ENCODE results near the gene MTG1.
"Not testable (repeated sequence)": the region's sequence is repeated elsewhere in the genome, so short reads cannot be mapped to it uniquely, and the experiment has no call there.

The MTG1 gene

DNA sequence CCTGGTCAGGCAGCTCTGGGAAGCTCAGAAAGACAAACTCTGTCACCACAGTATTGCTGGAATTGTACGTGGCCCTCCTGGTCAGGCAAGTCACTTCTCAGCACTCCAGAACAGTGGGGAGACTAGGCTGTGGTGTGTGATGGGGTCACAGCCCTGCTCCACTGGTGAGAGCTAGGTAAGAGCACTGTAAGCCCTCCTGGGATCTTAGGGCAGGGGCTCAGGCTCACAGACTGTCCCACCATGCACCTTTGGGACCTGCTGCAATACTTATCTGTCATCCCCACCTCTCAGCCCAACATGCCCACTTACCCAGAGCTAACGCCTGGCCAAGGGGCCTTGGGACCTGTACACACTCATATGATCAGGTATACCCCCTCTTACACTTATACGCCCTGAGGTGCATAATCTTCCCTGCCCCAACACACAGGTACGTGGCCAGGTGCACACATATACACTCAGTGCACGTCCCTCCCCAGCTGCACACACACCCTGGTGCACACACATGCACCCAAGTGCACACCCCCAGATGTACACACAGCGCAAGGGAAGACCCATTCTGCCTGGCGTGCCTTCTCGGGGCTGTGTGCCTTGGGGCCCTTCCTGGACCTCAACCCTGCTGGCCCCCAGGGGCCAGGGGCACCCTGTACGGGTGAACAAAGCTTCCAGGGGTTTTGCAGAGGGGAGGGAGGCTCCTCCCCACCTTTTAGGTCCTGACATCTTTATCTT is 38.1 kb downstream of the MTG1 start:
- not testable (repeated sequence) for DNase-seq

DNA sequence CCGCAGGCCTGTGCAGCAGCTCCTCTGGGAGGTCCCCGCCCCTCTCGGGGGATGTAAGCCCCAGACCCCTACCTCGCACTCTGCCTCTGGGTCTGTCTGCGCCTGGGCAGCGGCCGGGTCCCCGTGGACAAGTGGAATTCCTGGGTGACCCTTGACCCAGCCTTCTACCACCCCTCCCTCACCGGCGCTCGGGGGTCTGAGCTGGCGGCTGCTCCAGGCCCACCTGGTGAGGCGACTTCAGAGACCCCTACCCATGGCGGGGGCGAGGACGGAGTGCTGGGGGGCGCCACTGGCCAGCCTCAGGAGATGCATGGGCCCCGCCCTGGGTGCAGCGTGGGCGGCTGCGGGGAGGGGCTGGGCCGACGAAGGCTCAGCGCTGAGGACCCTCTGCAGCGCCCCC is 38.8 kb downstream of the MTG1 start:
- DNase-seq = not testable (repeated sequence)

DNA sequence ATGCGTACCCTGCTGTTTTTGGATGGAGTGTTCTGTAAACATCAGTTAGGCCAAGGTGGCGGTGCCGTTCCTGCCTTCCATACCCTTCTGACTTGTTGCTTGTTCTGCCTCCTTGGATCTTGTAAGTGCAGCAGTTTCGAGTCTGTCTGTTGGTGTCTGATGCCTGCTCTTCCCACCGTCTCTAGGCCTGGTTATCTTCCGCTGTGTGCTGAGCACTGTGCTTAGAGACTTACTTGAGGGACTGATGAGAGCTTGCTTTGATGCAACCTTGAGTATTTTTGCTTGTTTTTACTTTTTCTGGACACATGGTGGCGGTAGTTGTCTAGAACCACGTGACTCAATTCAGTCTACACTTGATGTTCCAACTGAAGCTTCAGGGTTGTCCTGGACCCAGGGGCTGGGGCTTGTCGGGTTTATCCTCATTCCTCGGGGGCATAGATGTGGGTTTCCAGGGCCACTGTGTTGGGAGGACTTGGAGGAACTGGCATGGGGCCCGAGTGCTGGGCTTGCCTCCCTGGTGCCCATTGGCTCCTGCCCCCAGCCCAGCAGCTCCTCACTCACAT is 44.8 kb downstream of the MTG1 start:
- DNase-seq = no peak

DNA sequence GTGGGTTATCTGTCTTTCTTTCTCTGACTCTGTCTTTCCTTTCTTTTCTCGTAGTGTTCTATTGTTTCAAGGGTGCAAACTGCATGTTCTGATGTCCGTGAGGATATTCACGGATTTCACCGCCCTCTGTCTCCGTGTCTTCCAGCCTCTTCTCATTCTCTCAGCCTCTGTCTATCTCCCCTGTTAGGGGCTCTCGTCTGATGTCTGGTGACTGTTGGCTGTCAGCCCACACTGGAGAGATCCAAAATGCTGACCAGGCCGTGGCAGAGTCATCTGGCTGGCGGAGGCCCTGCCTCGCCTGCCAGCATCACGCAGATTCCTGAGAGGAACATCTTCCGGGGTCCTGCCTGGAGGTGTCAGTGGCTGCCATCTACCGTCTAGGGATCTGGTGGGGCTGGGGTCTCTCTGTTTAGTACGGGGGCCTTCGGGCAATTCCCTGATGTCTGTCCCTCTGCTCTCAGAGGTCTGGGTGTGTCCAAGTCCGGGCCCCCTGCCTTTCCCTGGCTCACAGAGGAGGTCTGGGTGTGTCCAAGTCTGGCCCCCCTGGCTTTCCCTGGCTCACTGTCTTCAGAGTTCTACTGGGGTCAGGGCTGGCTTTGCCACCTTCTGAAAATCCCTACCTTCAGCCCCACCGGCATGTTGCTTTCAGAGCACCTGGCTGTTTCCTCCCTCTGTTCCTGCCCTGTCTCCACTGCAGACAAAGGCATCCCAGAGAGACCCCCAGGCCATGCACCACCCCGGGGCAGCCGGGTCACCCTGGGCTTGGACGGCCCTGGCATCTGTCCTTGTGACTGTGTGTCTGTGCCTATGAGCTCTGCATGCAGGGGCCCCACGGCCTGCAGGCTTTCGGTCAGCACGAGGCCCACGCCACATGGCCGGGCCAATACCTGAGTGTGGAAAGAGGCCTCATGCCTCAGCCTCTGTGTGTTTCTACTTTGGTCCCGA is 45.8 kb downstream of the MTG1 start:
- DNase-seq = no peak

DNA sequence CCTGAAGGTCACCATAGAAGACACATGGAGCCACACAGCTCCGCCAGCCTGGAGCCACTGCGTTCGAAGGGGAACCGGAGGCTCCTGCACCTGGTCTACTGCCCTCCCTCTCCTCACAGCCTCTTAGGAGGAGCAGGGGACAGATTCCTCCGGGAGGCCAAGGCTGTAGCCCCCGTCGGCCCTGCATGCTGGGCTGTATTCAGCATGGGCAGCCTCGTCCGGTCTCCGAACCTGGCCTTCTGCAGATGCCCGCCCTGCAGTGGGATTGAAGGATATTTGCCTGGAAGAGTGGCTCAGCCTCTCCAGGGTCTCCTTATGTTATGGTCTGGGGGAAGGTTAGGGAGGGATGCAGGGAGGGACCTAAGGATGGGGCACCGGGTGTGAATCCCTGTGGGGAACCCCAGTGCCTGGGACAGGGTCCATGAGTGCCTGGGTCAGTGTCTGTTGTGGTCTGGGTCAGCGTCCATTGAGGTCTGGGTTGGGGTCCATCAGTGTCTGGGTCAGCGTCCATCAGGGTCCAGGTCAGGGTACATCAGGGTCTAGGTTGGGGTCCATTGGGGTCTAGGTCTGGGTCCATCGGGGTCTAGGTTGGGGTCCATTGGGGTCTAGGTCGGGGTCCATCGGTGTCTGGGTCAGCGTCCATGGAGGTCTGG is 46.8 kb downstream of the MTG1 start:
- no peak for DNase-seq

DNA sequence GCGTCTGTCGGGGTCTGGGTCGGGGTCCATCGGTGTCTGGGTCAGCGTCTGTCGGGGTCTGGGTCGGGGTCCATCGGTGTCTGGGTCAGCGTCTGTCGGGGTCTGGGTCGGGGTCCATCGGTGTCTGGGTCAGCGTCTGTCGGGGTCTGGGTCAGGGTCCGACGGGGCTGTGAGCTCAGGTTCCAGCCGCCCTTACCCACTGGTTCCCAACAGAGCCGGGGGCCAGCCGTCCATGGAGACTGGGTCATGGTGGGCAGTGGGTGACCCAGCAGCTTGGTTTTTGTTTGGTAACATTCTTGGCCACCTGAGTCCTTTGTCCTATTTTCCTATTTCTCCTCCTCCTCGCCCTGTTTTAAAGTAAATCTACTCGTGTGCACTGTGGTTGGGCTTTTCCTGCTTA is 47.4 kb downstream of the MTG1 start:
- not testable (repeated sequence) for DNase-seq

DNA sequence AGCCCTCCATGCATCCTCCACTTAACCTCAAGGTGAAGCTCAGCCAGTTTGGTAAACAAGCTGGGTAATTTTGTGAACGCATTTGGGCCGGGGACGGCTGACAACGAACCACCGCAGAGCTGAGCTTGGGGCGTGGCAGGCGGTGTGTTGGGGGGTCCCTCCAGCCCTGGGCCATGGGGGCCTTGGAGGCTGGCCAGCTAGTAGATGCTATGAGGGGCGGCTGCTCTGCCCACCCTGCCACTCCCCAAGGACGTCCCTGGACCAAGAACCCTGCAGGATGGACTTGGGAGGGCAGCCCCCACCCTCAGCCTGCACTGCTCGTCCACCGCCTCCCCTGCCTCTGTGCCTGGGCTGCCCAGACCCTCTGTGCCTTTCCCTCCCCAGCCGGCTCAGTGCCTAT is 47.8 kb downstream of the MTG1 start:
- DNase-seq = no peak

DNA sequence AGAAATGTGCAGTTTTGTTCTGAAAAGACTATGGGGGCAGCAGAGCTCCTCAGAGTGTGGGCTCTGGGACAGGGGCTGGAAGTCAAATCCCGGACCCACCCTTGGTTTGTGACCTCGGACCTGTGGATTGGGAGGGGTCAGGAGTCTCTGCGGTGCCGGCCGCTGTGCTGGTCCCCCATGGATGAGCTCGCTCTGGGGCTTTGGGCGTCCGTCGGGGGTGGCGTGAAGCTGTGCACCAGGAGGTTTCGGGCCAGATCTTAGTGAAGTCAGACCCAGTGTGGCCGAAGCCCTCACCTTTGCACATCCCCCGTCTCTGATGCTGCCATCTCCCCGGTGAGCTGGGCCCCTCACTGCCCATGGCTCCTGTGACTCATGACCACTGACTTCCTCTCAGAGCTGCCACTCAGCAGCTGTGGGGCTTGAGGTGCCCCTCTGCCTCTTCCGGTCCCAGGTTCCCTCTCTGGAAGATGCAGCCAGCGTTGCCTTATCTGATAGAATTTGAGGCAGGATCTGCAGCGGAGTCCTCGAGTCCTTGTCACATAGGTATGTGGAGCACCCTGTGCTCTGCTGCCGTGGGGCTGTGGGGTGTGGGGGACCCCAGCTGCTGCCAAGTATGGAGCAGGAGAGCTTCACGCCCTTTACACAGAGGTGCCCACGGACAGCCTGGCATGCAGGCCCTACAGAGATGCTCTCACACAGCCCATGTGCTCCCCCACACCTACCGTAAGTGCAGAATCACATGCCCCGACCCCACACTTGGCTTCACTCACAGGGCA is 48.4 kb downstream of the MTG1 start:
- no peak for DNase-seq

DNA sequence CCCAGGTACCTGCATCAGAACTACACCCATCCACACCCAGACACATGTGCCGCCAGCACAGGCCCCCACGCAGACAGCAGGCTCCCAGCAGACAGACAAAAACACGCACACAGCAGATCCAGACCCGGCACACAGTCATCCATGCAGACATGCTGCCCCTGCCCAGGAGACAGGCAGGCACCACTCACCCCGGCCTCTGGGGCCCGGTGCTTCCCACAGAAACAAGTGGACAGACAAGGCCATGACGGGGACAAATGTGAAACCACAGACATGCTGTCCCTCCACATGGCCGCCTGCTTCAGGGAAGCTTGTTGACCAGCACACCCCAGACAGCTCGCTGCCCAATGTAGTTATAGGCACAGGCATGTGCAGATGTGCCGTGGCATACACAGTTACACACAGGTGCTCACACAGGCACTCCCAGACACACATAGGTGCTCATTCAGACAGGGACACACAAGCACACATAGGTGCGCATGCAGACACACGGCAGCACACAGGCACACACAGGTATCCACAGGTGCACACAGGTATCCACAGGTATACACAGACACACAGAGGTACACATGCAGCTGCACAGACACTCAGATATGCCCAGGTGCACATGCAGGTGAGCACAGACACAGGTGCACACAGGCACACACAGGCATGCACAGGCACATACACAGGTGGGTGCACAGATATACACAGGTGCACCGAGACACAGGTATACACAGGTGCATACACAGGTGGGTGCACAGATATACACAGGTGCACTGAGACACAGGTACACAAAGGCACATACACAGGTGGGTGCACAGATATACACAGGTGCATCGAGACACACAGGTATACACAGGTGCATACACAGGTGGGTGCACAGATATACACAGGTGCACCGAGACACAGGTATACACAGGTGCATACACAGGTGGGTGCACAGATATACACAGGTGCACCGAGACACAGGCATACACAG is 49.3 kb downstream of the MTG1 start:
- no peak for DNase-seq

DNA sequence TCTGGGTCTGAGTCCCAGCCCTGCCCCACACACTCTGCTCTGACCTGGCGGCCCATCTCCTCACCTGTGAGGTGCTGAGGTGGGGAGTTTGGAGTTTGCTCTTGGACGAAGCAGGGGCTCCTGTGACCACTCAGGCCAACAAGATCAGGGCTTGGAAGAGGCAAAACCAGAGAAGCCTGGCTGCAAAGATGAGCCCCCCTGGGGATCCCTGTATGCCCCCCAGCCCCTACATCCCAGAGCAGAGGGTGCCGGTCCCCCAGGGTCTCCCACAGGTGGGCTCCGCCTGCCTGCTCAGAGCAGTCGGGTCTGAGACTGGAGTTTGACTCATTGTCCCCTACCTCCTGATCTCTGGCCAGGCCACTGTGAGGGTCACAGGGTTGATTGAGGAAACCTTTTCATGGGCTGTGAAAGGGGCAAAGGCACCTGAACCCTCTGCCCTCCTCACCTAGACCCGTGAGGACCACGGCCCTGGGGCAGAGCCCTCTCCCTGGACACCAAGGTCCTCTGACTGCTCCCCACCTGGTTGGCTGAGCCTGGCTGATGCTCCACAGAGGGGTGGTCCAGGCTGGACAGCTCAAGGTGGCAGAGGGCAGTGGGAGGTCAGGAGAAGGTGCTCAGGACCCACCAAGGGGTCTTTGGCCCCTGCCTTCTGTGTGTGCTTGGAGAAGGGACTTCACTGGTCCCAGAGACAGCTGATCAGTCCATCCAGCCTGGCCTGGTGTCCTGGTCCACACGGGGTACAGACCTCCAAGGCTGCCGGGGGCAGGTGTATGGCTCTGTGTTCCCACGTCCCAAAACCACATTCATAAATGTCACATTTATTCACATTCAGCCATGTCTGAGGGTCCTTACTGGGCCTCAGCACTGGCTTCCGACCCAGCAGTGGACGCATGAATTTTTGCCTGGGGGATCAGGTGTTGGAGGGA is 50.6 kb downstream of the MTG1 start:
- no peak for DNase-seq

DNA sequence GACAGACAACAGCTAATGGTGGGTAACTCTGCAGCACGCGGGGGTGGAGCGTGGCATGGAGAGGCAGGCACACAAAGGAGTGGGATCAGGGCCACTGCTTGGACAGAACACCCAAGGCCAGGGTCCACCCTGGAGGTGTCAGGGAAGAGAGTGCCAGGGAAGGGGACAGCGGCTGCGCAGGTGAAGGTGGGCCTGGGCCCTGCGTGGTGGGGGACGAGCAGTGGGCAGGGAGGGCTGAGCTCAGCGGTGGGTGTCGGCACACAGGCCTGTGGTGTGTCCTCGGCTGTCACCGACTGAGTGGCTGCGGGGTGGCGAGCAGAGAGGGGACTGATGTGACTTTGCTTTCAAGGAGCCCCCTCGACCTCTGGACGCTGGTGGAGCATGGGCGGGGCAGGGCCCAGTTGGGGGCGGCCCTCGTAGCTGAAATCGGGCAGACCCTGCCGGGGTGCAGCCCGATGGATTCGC is 51.3 kb downstream of the MTG1 start:
- DNase-seq = no peak

DNA sequence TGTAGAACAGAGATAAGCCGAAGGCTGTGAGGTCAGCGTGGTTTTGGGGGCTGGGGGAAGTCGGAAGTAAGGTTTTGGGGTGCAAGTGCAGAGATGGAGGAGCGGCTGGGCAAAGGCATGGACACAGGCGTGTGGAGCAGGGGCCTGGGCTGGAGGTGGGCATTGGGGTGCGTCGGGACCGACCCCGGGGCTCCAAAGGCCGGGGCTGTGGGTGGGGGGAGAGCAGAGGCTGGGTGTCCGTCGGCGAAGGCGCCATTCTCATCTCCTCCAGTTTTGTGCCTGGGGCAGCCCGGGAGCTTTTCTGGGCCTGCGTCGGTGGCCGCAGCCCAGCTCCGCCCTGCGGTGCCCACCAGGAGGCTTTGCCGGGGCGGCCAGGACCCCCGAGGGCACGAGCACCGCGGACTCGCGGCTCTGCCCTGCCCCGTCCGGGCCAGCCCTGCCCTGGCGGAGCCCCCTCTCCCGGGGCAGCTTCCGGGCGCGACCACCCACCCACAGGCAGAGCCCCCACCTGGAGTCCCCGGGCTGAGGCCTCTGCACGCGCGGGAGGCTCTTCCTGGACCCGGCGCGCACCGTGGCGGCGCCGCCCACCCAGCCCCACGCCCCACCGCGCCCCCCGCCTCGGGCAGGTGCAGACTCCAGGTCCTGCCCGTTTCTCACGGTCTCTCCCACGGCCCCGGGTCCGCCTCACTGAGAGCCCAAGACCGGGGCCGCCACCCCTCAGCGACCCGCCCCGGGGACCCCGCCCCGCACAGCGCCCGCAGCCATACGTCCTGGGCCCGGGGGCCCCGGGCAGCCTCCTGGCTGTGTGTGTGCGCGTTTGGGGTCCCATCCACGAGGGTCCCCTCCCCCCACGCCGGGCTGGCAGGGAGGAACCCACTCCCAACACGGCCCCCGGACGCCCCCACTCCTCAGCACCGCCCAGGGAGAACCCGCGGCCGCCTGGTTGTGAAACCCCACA is 52.1 kb downstream of the MTG1 start:
- DNase-seq = no peak

DNA sequence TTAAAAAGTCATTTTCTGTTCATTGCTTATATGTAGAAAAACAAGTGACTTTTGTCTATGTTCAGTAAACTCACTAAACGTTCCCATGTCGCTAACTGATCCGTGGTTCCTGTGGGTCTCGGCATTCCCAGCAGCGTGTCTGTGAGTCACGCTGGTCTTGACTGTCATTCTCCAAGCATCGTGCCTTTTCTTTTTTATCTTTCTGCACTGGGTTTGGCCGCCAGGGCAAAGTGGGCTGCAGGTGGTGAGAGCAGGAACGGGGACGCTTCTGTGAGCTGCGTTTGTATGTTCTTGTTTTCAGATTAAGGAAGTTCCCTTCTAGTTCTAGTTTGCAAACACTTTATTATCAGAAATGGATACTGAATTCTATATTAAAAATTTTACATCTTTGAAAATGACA is 53.0 kb downstream of the MTG1 start:
- DNase-seq = no peak

DNA sequence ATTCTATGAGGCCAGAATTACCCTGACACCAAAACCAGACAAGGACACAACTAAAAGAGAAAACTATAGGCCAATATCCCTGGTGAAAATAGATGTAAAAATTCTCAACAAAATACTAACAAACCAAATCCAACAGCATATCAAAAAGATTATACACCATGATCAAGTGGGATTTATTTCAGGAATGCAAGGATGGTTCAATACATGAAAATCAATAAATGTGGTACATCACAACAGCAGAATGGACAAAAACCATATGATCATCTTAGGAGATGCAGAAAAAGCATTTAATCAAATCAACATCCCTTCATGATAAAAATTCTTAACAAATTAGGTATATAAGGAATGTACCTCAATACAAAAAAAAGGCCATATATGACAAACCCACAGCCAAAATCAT is 54.2 kb downstream of the MTG1 start:
- DNase-seq = no peak

DNA sequence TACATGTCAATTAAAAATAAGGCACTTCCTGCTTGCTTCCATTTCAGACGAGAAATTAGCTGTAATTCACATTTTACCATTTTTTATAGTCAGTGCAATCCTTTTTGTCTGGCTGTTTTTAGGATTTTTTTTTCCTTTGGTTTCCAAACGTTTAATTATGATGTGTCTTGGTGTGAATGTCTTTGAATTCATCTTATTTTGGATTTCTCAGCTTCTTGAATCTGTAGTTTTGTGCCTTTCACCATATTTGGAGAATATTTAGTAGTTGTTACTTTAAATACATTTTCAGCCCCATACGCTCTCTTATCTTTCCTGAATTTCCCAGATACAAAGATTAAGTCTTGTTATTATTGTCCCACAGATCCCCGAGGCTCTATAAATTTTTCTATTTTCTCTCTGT is 57.4 kb downstream of the MTG1 start:
- no peak for DNase-seq

DNA sequence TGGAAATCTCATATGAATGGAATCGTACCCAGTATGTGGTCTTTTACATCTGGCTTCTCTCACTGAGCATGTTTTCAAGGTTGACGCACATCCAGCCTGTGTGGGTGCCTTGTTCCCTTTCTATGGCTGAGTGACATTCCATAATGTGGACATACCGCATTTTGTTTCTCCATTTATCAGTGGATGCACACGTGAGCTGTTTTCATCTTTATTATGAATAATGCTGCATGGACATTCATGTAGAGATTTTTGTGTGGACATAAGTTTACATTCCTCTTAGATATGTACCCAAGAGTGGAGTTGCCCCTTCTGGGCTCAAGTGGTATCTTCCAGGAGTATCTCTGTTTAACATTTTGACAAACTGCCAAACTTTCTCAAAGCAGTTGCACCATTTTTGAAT is 58.5 kb downstream of the MTG1 start:
- no peak for DNase-seq

DNA sequence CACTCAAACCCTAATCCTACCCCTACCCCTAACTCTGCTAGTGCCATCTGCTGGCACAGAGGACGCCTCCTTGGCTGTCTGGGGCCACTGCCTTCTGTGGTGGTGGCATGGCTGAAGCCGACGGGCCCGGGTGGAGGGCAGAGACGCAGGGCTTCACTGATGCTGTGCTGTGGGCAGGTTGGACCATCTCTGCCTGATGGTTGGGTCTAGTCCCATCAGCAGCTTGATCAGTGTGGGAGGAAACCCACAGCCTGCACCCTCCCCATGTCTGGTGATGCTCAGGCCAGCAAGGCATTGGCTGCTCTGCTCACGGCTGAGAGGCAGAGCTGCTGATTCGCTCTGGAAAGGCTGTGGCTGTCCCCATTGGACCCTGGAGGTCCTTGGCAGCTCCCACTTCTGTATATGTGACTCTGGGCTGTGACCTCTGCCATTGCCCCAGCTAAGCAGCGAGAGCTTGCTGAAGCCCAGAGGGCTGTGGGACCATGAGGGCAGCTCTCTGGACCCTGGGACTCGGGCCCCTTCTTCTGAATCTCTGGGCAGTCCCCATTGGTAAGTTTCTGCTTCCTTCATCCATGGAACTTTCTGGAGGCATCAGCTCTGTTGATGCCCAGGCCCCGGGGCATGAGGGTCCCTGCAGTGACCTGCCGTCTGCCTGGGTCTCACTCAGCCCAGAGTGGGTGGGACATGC is 59.7 kb downstream of the MTG1 start, which contains the start of gene SCART1:
Gene SCART1, plus strand, starts transcription at position 430 of the 688 bp plus-strand sequence. Its CDS starts 53 bp downstream, at position 483.
- DNase-seq = no peak

All from NCI-H1694 treated with DMSO at 0.1 percent for 48 hours (cell line).